Liver (tissue), 9 donors: ENCODE results near the gene GPR15LG. TPM values are rescaled to one million over a fixed set of nuclear protein-coding genes. Genes with fewer than 3 reads are reported as not detected.

Experiments
- DNase-seq: peaks from one replicate; pipeline ENCODE4 v3.0.0-alpha.2; 2017; ENCODE audit warnings: low spot score
- H3K27ac ChIP-seq, 2 donors: one replicate each; pipeline ENCODE4 v1.7.0; 2013; ENCODE audit warnings: inconsistent platforms in 2 of 2, low read length in 2 of 2, control low read depth in 1 of 2, low read depth in 1 of 2, mild to moderate bottlenecking in 1 of 2
- H3K27me3 ChIP-seq, 4 donors: one replicate each; pipeline versions ENCODE4 v1.6.1 to v1.7.0; 2013; ENCODE audit warnings: low read length in 3 of 4, inconsistent platforms in 1 of 4, mild to moderate bottlenecking in 1 of 4, moderate library complexity in 1 of 4; ENCODE audit not compliant: control insufficient read depth in 4 of 4, insufficient read depth in 4 of 4
- H3K36me3 ChIP-seq, 4 donors: one replicate each; pipeline versions ENCODE4 v1.6.1 to v1.7.0; 2013; ENCODE audit warnings: low read length in 3 of 4, mild to moderate bottlenecking in 3 of 4, low read depth in 1 of 4, moderate library complexity in 1 of 4; ENCODE audit not compliant: control insufficient read depth in 4 of 4, insufficient read depth in 3 of 4
- H3K4me1 ChIP-seq, 4 donors: one replicate each; pipeline versions ENCODE4 v1.6.1 to v1.7.0; 2013; ENCODE audit warnings: low read length in 3 of 4, mild to moderate bottlenecking in 3 of 4, moderate library complexity in 1 of 4; ENCODE audit not compliant: control insufficient read depth in 4 of 4, insufficient read depth in 4 of 4
- H3K4me3 ChIP-seq, 3 donors: one replicate each; pipeline versions ENCODE4 v1.6.1 to v1.7.0; 2013; ENCODE audit warnings: low read length in 3 of 3, control low read depth in 1 of 3, low read depth in 1 of 3, mild to moderate bottlenecking in 1 of 3
- H3K9ac ChIP-seq, 2 donors: one replicate each; pipeline ENCODE4 v1.7.0; 2013; ENCODE audit warnings: low read length in 2 of 2, mild to moderate bottlenecking in 2 of 2, moderate library complexity in 2 of 2, control low read depth in 1 of 2, low read depth in 1 of 2
- H3K9me3 ChIP-seq, 4 donors: one replicate each; pipeline versions ENCODE4 v1.6.1 to v1.7.0; 2013; ENCODE audit warnings: low read length in 3 of 4; ENCODE audit not compliant: control insufficient read depth in 4 of 4
- CTCF ChIP-seq: fragments of 150-350 bp; IDR thresholded peaks from 2 replicates; pipeline ENCODE4 v1.5.1; 2017; ENCODE audit warnings: improper control_type of control experiment, low read depth, low read length; ENCODE audit not compliant: missing input control
- EGR1 ChIP-seq, 2 donors: IDR thresholded peaks; 2 replicates each; pipeline ENCODE4 v1.6.1; 2016 to 2018; ENCODE audit warnings: antibody characterized with exemption in 2 of 2, low read depth in 2 of 2
- FOXA1 ChIP-seq: IDR thresholded peaks from 2 replicates; pipeline ENCODE4 v1.6.1; 2016; ENCODE audit warnings: antibody characterized with exemption
- FOXA2 ChIP-seq: IDR thresholded peaks from 2 replicates; pipeline ENCODE4 v1.6.1; 2016; ENCODE audit warnings: antibody characterized with exemption
- GABPA ChIP-seq, 2 donors: IDR thresholded peaks in 1 of 2; conservative IDR thresholded peaks in 1 of 2; 2 replicates each; pipeline ENCODE4 v1.6.1; 2016; ENCODE audit warnings: antibody characterized with exemption in 2 of 2, mild to moderate bottlenecking in 1 of 2, moderate library complexity in 1 of 2
- HNF4A ChIP-seq, 2 donors: conservative IDR thresholded peaks; 2 replicates each; pipeline ENCODE4 v1.6.1; 2016; ENCODE audit warnings: antibody characterized with exemption in 2 of 2, mild to moderate bottlenecking in 2 of 2
- HNF4G ChIP-seq: IDR thresholded peaks from 2 replicates; pipeline ENCODE4 v1.6.1; 2016; ENCODE audit warnings: antibody characterized with exemption
- JUND ChIP-seq, 2 donors: IDR thresholded peaks; 2 replicates each; pipeline ENCODE4 v1.6.1; 2016; ENCODE audit warnings: antibody characterized with exemption in 2 of 2
- MAX ChIP-seq: IDR thresholded peaks from 2 replicates; pipeline ENCODE4 v1.6.1; 2016; ENCODE audit warnings: antibody characterized with exemption
- NR2F2 ChIP-seq: IDR thresholded peaks from 2 replicates; pipeline ENCODE4 v1.6.1; 2016; ENCODE audit warnings: antibody characterized with exemption
- RAD21 ChIP-seq, 2 donors: IDR thresholded peaks; 2 replicates each; pipeline ENCODE4 v1.6.1; 2016; ENCODE audit warnings: antibody characterized with exemption in 2 of 2, mild to moderate bottlenecking in 2 of 2
- RXRA ChIP-seq, 2 donors: IDR thresholded peaks; 2 replicates each; pipeline ENCODE4 v1.6.1; 2017 to 2018; ENCODE audit warnings: antibody characterized with exemption in 2 of 2, mild to moderate bottlenecking in 1 of 2
- SP1 ChIP-seq: IDR thresholded peaks from 2 replicates; pipeline ENCODE4 v1.6.1; 2018; ENCODE audit warnings: antibody characterized with exemption, mild to moderate bottlenecking
- TAF1 ChIP-seq: conservative IDR thresholded peaks from 2 replicates; pipeline ENCODE4 v1.6.1; 2016; ENCODE audit warnings: antibody characterized with exemption, mild to moderate bottlenecking
- YY1 ChIP-seq: IDR thresholded peaks from 2 replicates; pipeline ENCODE4 v1.6.1; 2016; ENCODE audit warnings: antibody characterized with exemption, mild to moderate bottlenecking
- ZBTB33 ChIP-seq: IDR thresholded peaks from 2 replicates; pipeline ENCODE4 v1.6.1; 2016; ENCODE audit warnings: antibody characterized with exemption
- WGBS: extraction: QIAGEN DNeasy Blood & Tissue Kit; methylation state at CpG from one replicate; pipeline ENCODE4 v1.1.7; 2013; 5-methylcytosine and 5-hydroxymethylcytosine counted together
- polyA plus RNA-seq, 2 donors: library from polyadenylated mRNA; stranded (reverse) in 1 of 2; unstranded in 1 of 2; fragments of 200-250 nt in 1 of 2; fragments of >200 nt in 1 of 2; fragmentation: Nextera tagmentation in 1 of 2; extraction: Ambion mirVana in 1 of 2; gene quantifications; one replicate each; pipeline versions ENCODE4 v1.2.1 to v1.2.3, GENCODE V29; 2013 to 2015
- total RNA-seq, 2 donors: library from RNA; depleted of rRNA; stranded (reverse); fragments of >200 nt; gene quantifications; one replicate each; pipeline ENCODE4 v1.2.3, GENCODE V29; 2014
- TF ChIP-seq, protein P1 (sequence below): IDR thresholded peaks from 2 replicates; pipeline ENCODE4 v1.6.1; 2016; ENCODE audit warnings: antibody characterized with exemption
- TF ChIP-seq, protein P2 (sequence below): IDR thresholded peaks from 2 replicates; pipeline ENCODE4 v1.6.1; 2016; ENCODE audit warnings: antibody characterized with exemption, mild to moderate bottlenecking
- donor health status: healthy.
- donor health status: healthy.
- donor health status: healthy.
- donor health status: healthy.
- donor health status: healthy.

The GPR15LG gene
- total and polyA plus RNA-seq, 4 donors, result not detected

DNA sequence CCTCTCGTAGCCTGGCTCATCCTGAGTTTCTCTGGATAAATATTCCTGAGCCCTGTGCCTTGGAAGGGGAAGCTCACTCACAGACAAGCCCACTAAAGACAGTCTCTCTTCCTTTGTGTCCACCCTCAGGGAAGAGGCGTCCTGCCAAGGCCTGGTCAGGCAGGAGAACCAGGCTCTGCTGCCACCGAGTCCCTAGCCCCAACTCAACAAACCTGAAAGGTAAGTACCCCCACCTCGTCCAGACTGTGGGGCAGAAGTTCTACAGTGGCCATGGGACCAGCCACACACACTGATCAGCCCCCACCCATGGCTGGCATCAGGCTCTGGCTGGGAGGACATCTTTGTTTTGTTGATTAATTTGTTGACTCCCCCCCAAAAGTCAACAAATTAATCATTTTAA, 2.8 kb downstream of the GPR15LG start:
- H3K36me3 ChIP-seq, result no peaks in the 10 kb centered on the region
- H3K27me3 ChIP-seq, result no peaks in the 10 kb centered on the region
- TF ChIP-seq RAD21 (IDR thresholded peaks at IDR 0.05) (no peak), HNF4G (no peak), RXRA (IDR thresholded peaks at IDR 0.05) (no peak), FOXA2 (no peak), FOXA1 (no peak), EGR1 (IDR thresholded peaks at IDR 0.05; ENCODE audit: low read depth in 2 of 2) (no peak), GABPA (IDR thresholded peaks at IDR 0.05 in 1 of 2, conservative IDR thresholded peaks at IDR 0.05 in 1 of 2) (no peak), SP1 (no peak), YY1 (no peak), CTCF (no peak)
- TF ChIP-seq, protein P1, sequence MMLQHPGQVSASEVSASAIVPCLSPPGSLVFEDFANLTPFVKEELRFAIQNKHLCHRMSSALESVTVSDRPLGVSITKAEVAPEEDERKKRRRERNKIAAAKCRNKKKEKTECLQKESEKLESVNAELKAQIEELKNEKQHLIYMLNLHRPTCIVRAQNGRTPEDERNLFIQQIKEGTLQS, result no peak
- TF ChIP-seq, protein P2, sequence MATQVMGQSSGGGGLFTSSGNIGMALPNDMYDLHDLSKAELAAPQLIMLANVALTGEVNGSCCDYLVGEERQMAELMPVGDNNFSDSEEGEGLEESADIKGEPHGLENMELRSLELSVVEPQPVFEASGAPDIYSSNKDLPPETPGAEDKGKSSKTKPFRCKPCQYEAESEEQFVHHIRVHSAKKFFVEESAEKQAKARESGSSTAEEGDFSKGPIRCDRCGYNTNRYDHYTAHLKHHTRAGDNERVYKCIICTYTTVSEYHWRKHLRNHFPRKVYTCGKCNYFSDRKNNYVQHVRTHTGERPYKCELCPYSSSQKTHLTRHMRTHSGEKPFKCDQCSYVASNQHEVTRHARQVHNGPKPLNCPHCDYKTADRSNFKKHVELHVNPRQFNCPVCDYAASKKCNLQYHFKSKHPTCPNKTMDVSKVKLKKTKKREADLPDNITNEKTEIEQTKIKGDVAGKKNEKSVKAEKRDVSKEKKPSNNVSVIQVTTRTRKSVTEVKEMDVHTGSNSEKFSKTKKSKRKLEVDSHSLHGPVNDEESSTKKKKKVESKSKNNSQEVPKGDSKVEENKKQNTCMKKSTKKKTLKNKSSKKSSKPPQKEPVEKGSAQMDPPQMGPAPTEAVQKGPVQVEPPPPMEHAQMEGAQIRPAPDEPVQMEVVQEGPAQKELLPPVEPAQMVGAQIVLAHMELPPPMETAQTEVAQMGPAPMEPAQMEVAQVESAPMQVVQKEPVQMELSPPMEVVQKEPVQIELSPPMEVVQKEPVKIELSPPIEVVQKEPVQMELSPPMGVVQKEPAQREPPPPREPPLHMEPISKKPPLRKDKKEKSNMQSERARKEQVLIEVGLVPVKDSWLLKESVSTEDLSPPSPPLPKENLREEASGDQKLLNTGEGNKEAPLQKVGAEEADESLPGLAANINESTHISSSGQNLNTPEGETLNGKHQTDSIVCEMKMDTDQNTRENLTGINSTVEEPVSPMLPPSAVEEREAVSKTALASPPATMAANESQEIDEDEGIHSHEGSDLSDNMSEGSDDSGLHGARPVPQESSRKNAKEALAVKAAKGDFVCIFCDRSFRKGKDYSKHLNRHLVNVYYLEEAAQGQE, result no peak
- H3K9me3 ChIP-seq, result no peaks in the 10 kb centered on the region
- H3K4me3 ChIP-seq, result no peak overlapping the region
- no peaks in the 10 kb centered on the region for H3K4me1 ChIP-seq
- no peak overlapping the region for H3K27ac ChIP-seq
- no peak overlapping the region for H3K9ac ChIP-seq
- WGBS, result 84% methylated on average over 4 of the region's 4 CpGs
- DNase-seq, result no peak

GRCh38 chr10:84176836-84177474, 3.4 kb downstream of the GPR15LG start:
- Histone ChIP-seq H3K4me1 (no peaks in the 10 kb centered on the region), H3K27ac (no peak overlapping the region), H3K9ac (no peak overlapping the region), H3K36me3 (no peaks in the 10 kb centered on the region), H3K9me3 (no peaks in the 10 kb centered on the region), H3K27me3 (no peaks in the 10 kb centered on the region), H3K4me3 (no peak overlapping the region)
- WGBS, result 90% methylated on average over 4 of the region's 4 CpGs
- DNase-seq, result no peak
- TF ChIP-seq, protein P2, result no peak
- TF ChIP-seq TAF1 (no peak), FOXA1 (no peak), HNF4G (no peak), FOXA2 (no peak), GABPA (IDR thresholded peaks at IDR 0.05 in 1 of 2, conservative IDR thresholded peaks at IDR 0.05 in 1 of 2) (no peak), NR2F2 (no peak), ZBTB33 (no peak), YY1 (no peak), SP1 (no peak), MAX (no peak), JUND (IDR thresholded peaks at IDR 0.05) (no peak), RXRA (IDR thresholded peaks at IDR 0.05) (no peak), HNF4A (conservative IDR thresholded peaks at IDR 0.05) (no peak)
